GM19193 (cell line): ENCODE measurements around the gene RSRC2.

Experiments
- POLR2A ChIP-seq: IDR thresholded peaks from 4 replicates; pipeline ENCODE4 v1.6.1; 2011; ENCODE audit not compliant: insufficient read depth, insufficient read length; ENCODE audit errors: extremely low read depth

The RSRC2 gene

GRCh38 chr12:122523846-122524718, 2.7 kb downstream of the RSRC2 start:
- no peak for TF ChIP-seq POLR2A

GRCh38 chr12:122523280-122523679, 3.5 kb downstream of the RSRC2 start:
- peak; percentile 30 for TF ChIP-seq POLR2A

- TF ChIP-seq POLR2A = no peak
Measured at GRCh38 chr12:122520676-122521075, 6.1 kb downstream of the RSRC2 start.

GRCh38 chr12:122519418-122519817, 7.3 kb downstream of the RSRC2 start:
- no peak for TF ChIP-seq POLR2A

GRCh38 chr12:122518908-122519307, 7.8 kb downstream of the RSRC2 start:
- TF ChIP-seq POLR2A = no peak

GRCh38 chr12:122517877-122518276, 8.9 kb downstream of the RSRC2 start:
- no peak for TF ChIP-seq POLR2A

- TF ChIP-seq POLR2A = no peak
Measured at GRCh38 chr12:122516544-122517361, 10.0 kb downstream of the RSRC2 start.

- TF ChIP-seq POLR2A = no peak
Measured at GRCh38 chr12:122515275-122515674, 11.5 kb downstream of the RSRC2 start.

GRCh38 chr12:122513660-122514059, 13.1 kb downstream of the RSRC2 start:
- no peak for TF ChIP-seq POLR2A

- no peak for TF ChIP-seq POLR2A
Measured at GRCh38 chr12:122508163-122508562, 18.6 kb downstream of the RSRC2 start.

GRCh38 chr12:122506393-122506938, 20.3 kb downstream of the RSRC2 start:
- TF ChIP-seq POLR2A = peak; percentile 25

GRCh38 chr12:122505419-122506051, 21.2 kb downstream of the RSRC2 start:
- TF ChIP-seq POLR2A = no peak

- TF ChIP-seq POLR2A = peak; percentile 30
Measured at GRCh38 chr12:122503783-122504590, 22.7 kb downstream of the RSRC2 start.

GRCh38 chr12:122503147-122503751, 23.5 kb downstream of the RSRC2 start:
- peak; percentile 5 for TF ChIP-seq POLR2A
